ENCODE measurements around the gene SPATA13.

- TF ChIP-seq, protein P1, sequence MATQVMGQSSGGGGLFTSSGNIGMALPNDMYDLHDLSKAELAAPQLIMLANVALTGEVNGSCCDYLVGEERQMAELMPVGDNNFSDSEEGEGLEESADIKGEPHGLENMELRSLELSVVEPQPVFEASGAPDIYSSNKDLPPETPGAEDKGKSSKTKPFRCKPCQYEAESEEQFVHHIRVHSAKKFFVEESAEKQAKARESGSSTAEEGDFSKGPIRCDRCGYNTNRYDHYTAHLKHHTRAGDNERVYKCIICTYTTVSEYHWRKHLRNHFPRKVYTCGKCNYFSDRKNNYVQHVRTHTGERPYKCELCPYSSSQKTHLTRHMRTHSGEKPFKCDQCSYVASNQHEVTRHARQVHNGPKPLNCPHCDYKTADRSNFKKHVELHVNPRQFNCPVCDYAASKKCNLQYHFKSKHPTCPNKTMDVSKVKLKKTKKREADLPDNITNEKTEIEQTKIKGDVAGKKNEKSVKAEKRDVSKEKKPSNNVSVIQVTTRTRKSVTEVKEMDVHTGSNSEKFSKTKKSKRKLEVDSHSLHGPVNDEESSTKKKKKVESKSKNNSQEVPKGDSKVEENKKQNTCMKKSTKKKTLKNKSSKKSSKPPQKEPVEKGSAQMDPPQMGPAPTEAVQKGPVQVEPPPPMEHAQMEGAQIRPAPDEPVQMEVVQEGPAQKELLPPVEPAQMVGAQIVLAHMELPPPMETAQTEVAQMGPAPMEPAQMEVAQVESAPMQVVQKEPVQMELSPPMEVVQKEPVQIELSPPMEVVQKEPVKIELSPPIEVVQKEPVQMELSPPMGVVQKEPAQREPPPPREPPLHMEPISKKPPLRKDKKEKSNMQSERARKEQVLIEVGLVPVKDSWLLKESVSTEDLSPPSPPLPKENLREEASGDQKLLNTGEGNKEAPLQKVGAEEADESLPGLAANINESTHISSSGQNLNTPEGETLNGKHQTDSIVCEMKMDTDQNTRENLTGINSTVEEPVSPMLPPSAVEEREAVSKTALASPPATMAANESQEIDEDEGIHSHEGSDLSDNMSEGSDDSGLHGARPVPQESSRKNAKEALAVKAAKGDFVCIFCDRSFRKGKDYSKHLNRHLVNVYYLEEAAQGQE (IDR thresholded peaks at IDR 0.05; ENCODE audit: low read depth), result no peak
- TF ChIP-seq EP300 (IDR thresholded peaks at IDR 0.05; ENCODE audit: borderline replicate concordance), result no peak
- TF ChIP-seq YY1 (IDR thresholded peaks at IDR 0.05; ENCODE audit: low read depth), result no peak
- no peak for TF ChIP-seq RAD21 (IDR thresholded peaks at IDR 0.05; ENCODE audit: low read depth)
- no peak for TF ChIP-seq TEAD4 (IDR thresholded peaks at IDR 0.05)
- TF ChIP-seq ZBTB7A (IDR thresholded peaks at IDR 0.05; ENCODE audit: low read depth), result no peak
- TF ChIP-seq TAF1 (IDR thresholded peaks at IDR 0.05; ENCODE audit: low read depth), result no peak
Measured at GRCh38 chr13:24247016-24247415, 86.5 kb downstream of the SPATA13 start.
